ENCODE measurements around the gene BBS7.
A peak's percentile ranks its signal among the peaks of the same experiment; 100 is the strongest.

The BBS7 gene

DNA sequence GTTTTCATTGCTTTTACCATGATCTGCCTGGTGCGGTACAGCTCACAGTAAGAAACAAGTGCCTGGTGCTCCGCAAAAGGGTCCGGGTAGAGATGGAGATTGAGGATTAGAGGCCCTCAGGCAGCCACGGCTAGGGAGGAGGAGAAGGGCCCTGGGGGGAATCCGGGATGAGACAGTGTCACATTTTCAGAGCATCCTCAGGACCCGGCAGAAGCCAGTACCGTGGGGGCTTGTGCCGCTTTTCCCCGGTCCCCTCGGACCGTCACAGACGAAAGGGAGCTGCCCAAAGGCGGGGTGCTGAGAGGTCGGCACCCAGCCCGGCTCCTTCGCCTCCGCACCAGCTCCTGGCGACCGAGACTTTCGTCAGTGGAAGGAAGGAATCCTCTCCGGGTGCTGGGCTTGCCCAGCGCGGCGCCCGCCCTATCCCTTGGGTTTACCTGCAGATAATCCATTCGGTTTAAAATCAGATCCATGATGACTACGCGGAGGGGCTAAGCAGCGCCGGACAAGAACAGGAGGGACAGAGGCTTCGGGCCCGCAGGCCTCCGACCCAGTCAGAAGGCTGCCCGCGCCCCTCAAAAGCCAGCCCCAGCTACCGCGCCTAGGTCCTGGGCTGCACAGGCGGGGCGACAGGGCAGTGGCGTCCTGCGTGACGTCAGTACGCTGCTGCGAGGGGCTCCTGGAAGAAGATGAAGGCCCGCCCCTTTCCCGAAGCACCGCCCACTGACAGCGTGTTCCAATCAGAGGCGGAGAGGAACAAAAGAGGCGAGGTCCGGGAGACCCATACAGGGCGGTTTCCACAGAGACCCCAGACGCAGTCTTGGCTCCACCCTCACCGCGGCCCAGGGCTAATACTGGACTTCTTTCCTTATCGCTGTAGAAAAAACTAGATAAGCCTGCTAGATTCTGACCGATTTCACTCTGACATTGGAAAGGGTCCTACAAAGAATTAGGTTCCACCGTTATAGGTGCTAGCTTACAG is at the start of gene BBS7:
BBS7 (minus strand) TSS at position 634 of the 982 bp plus-strand sequence; CDS start at position 473, 161 bp downstream.
- Histone ChIP-seq H3K27ac (ENCODE audit: low read depth, low read length, poor library complexity, severe bottlenecking) (no peak within 1 kb of the TSS), H3K27me3 (ENCODE audit: insufficient read depth, low read length) (no peaks in the 10 kb centered on the region), H3K9me2 (ENCODE audit: low read depth, low read length) (no peaks in the 10 kb centered on the region), H3K79me2 (ENCODE audit: insufficient read depth, low read length) (no peaks in the 10 kb centered on the region), H3K4me2 (ENCODE audit: low read length) (peak within 1 kb of the TSS; percentile 90), H4K20me1 (ENCODE audit: insufficient read depth, low read length) (no peaks in the 10 kb centered on the region), H3F3A (ENCODE audit: insufficient read depth, low read length) (no peaks in the 10 kb centered on the region), H3K36me3 (ENCODE audit: insufficient read depth, low read length) (peaks cover 21% of the 10 kb centered on the region), H3K4me3 (ENCODE audit: low read depth, low read length, poor library complexity, severe bottlenecking) (peak within 1 kb of the TSS; percentile 92), H3K4me1 (ENCODE audit: insufficient read depth, low read length, severe bottlenecking) (peaks cover 13% of the 10 kb centered on the region), H3K9me3 (ENCODE audit: low read length) (no peaks in the 10 kb centered on the region), H2AFZ (ENCODE audit: low read length) (peak within 1 kb of the TSS; percentile 91), H3K9ac (ENCODE audit: low read length) (peak within 1 kb of the TSS; percentile 88)
- TF ChIP-seq, protein P1, sequence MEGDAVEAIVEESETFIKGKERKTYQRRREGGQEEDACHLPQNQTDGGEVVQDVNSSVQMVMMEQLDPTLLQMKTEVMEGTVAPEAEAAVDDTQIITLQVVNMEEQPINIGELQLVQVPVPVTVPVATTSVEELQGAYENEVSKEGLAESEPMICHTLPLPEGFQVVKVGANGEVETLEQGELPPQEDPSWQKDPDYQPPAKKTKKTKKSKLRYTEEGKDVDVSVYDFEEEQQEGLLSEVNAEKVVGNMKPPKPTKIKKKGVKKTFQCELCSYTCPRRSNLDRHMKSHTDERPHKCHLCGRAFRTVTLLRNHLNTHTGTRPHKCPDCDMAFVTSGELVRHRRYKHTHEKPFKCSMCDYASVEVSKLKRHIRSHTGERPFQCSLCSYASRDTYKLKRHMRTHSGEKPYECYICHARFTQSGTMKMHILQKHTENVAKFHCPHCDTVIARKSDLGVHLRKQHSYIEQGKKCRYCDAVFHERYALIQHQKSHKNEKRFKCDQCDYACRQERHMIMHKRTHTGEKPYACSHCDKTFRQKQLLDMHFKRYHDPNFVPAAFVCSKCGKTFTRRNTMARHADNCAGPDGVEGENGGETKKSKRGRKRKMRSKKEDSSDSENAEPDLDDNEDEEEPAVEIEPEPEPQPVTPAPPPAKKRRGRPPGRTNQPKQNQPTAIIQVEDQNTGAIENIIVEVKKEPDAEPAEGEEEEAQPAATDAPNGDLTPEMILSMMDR (IDR thresholded peaks at IDR 0.05; ENCODE audit: low read length) = no peak
- TF ChIP-seq EZH2 (IDR thresholded peaks at IDR 0.05; ENCODE audit: borderline replicate concordance, low read length) = no peak

- Histone ChIP-seq H3K4me1 (ENCODE audit: insufficient read depth, low read length, severe bottlenecking) (no peaks in the 10 kb centered on the region), H3K36me3 (ENCODE audit: insufficient read depth, low read length) (no peaks in the 10 kb centered on the region), H3K4me3 (ENCODE audit: low read depth, low read length, poor library complexity, severe bottlenecking) (no peak overlapping the region), H3K9ac (ENCODE audit: low read length) (no peak overlapping the region), H3K27me3 (ENCODE audit: insufficient read depth, low read length) (no peaks in the 10 kb centered on the region), H2AFZ (ENCODE audit: low read length) (no peak overlapping the region), H3K27ac (ENCODE audit: low read depth, low read length, poor library complexity, severe bottlenecking) (no peak overlapping the region), H3F3A (ENCODE audit: insufficient read depth, low read length) (no peaks in the 10 kb centered on the region), H3K9me3 (ENCODE audit: low read length) (no peaks in the 10 kb centered on the region), H3K4me2 (ENCODE audit: low read length) (no peak overlapping the region), H4K20me1 (ENCODE audit: insufficient read depth, low read length) (no peaks in the 10 kb centered on the region), H3K79me2 (ENCODE audit: insufficient read depth, low read length) (no peaks in the 10 kb centered on the region), H3K9me2 (ENCODE audit: low read depth, low read length) (no peaks in the 10 kb centered on the region)
- TF ChIP-seq EZH2 (IDR thresholded peaks at IDR 0.05; ENCODE audit: borderline replicate concordance, low read length) = no peak
These were observed 43.4 kb upstream of the BBS7 start for GRCh38 chr4:121913667-121914066.

DNA sequence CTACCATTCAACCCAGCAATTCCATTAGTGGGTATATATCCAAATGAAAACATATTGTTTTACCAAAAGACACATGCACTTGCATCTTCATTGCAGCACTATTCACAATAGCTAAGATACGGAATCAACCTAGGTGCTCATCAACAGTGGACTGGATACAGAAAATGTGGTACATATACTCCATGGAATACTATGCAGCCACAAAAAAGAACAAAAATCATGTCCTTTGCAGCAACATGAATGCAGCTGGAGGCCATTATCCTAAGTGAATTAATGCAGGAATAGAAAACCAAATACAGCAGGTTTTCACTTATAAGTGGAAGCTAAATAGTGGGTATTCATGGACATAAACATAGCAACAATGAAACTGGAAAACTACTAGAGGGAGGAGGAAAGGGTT is 38.1 kb upstream of the BBS7 start:
- Histone ChIP-seq H3K27ac (ENCODE audit: low read depth, low read length, poor library complexity, severe bottlenecking) (no peak overlapping the region), H3K79me2 (ENCODE audit: insufficient read depth, low read length) (no peaks in the 10 kb centered on the region), H3K27me3 (ENCODE audit: insufficient read depth, low read length) (no peaks in the 10 kb centered on the region), H2AFZ (ENCODE audit: low read length) (no peak overlapping the region), H3K4me2 (ENCODE audit: low read length) (no peak overlapping the region), H4K20me1 (ENCODE audit: insufficient read depth, low read length) (no peaks in the 10 kb centered on the region), H3K9ac (ENCODE audit: low read length) (no peak overlapping the region), H3K4me3 (ENCODE audit: low read depth, low read length, poor library complexity, severe bottlenecking) (no peak overlapping the region), H3K4me1 (ENCODE audit: insufficient read depth, low read length, severe bottlenecking) (no peaks in the 10 kb centered on the region), H3F3A (ENCODE audit: insufficient read depth, low read length) (no peaks in the 10 kb centered on the region), H3K36me3 (ENCODE audit: insufficient read depth, low read length) (no peaks in the 10 kb centered on the region), H3K9me3 (ENCODE audit: low read length) (no peaks in the 10 kb centered on the region), H3K9me2 (ENCODE audit: low read depth, low read length) (no peaks in the 10 kb centered on the region)
- no peak for TF ChIP-seq EZH2 (IDR thresholded peaks at IDR 0.05; ENCODE audit: borderline replicate concordance, low read length)
- TF ChIP-seq, protein P1 (IDR thresholded peaks at IDR 0.05; ENCODE audit: low read length) = no peak

All from OCI-LY1 (cell line).